Measurements from ENCODE around the gene HDAC4.
A peak's percentile ranks its signal among the peaks of the same experiment; 100 is the strongest.

HDAC4 gene

DNA sequence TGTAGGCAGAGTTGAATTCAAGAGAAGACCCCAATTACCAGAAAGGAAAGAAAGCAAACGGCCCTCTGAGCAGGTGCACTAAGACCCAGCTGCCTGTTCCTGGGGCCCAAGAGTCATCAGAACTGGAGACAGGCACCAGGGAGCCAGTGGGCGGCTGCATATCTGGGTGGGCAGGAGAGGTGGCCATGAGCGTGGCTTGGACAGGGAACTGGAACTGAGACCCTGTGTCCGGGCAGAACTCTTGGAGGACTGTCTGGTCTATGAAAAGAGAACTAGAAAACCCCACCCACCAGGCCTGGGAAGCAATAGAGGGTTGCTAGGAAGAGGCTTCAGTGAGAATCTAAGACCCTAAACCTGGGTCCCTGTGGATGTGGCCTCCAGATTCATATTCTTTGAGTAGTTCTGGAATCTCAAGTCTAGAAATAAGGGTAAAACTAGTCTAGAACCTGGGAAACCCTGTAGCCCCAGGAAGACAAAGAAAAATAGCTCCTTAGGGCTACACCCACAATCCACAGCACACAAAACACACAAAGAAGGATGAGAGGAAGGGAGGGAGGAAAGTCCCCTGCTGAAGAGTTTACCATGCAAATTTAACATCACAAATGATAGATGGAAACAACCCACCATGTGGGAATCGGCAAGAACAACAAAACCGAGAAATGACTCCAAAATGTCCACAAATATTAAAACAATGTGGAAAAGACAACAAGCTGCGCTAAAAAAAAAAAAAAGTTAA, 147.0 kb downstream of the HDAC4 start:
- DNase-seq (ENCODE audit: low spot score) = no peak

DNA sequence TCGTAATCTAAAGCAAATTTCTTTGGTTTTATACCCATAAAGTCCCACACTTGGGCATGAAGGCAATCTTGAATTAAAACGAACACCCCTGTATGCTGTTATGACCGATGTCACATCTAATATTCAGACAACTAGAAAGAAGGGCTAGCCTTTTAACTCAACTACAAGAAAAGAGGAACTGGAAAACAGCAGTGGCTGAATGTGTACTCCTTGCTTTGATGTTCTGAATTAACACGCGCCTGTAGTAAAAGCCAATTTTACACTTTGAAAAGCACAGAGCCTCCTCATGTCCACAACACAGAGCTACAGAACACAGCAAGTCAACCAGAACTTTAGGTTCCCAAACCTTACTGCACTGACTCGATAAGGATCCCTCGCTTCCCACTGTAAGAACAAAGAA, 147.6 kb downstream of the HDAC4 start:
- DNase-seq (ENCODE audit: low spot score) = no peak

DNA sequence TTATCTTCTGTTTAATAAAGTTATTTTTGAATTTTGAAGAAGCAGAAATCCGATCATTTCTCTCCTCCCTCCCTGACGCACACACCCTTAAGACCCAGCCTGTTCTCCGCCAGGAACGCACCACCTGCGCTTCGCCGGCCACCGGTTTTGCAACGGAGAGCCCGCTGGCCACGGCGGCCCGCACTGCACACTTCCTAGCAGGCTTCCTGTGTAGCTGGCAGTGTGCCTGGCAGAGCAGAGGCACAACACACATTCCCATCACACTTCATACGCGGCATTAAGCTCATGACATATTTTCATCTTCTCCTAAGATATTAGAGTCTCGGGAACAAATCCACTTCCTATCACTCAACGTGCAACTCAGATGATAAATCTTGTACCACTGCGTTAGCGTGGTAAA, 148.0 kb downstream of the HDAC4 start:
- DNase-seq (ENCODE audit: low spot score) = no peak

DNA sequence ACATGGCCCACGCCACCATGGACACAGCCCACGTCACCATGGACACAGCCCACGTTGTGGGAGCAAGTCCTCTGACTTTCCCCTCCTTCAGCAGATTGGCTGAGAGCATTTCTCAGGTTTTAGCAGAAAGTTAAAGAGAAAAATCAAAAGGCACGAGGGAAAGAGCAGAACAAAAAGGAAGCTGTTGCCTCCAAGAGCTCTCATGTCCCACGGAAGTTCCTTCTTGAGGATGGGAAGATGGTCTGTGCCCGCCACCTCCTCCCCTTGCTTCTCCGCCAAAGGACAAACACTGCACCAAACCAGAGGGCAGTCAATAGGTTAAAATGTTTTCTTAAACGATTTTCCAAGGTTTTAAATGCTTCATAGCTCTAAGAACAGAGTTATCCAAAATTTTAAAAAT, 148.4 kb downstream of the HDAC4 start:
- DNase-seq (ENCODE audit: low spot score) = no peak

DNA sequence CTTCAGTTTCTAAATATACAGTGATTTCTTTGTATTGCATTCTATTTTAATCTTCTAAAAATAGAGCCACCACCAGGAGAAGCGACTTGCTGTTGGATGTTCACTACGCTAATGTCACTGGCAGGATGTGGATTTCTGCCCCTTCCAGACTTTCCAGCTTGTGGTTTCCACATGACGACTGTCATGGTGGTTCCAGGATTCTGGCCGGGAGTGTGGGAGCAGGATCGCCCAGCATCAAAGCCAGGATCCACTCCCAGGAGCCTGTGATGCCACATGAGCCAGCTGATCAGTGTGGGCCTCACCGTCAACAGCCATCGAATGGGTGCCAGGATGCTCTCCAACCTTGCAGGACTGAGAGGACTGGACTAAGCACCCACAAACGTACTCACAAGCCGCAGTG, 148.8 kb downstream of the HDAC4 start:
- DNase-seq (ENCODE audit: low spot score) = no peak

DNA sequence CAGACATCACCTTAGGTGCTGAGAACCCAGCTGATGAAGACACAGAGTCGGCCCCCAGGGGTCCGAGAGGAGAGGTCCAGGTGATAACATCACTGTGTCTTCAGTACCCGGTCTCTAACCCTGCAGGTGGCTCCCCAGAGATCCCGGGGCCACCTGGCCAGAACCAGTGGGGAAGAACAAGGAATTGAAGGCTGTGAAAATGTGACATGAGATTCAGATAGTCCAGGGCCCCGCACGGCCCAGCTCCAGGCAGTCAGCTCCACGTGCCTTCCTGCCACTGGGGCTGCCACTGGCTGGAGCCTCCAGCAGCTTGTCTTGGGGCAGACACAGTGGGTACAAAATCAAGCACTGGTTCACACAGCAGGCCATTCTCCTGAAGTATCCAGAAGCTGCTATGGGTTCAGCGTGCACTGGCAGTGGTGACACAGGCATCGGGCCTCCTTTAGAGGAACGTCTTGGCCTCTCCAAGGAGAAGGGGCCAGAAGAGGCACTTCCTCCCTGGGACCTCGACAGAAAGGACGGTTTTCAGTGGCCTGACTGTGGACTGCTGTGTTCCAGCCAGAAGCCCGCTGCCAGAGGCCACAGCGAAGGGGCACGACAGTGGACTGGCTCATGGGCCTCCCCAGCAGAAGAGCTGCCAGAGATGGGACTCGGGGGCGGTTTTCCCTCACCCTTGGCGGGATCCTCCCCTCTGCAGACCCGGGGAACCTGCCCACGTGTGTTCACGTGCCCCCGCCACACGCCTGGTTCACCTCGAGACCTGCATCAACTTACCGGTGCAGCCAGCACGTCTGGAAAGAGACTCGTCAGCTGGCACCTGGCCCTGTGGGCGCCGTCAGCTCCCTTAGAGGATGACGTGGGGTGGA, 150.4 kb downstream of the HDAC4 start:
- DNase-seq (ENCODE audit: low spot score) = no peak

DNA sequence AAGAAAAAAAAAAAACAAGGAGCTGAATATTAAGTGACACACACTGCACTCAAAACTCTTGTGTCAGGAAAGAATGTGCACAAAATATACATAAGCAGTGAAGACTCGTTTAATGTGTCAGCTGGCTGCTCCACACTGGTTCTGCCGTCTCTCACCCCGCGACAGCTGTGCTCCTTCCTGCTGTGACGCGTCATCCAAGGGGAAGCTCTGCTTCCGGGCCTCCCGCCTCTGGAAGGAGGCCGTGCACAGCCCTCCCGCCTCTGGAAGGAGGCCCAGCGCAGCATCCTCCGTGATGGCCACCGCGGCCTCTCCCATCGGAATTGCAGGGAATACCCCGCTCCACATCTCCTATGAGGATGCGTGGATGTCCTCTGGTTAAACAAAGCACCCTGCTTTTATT, 151.0 kb downstream of the HDAC4 start:
- no peak for DNase-seq (ENCODE audit: low spot score)

DNA sequence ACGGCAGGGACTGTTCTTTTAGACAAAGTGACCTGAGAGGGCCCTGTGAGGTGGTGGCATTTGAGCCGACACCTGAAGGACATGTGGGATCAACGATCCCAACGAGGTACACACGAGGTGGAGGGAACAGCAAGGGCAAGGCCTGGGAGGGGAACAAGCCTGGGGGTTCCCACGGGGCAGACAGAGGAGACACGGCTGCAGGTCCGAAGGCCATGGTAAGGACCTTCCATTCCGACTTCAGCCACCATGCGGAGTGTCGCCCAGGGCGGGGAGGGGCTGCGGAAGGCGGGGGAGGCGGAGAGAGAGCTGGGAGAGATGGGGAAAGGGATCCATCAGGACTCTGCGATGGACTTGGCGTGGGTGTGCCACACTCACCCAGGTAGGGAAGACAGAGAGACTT, 151.8 kb downstream of the HDAC4 start:
- no peak for DNase-seq (ENCODE audit: low spot score)

DNA sequence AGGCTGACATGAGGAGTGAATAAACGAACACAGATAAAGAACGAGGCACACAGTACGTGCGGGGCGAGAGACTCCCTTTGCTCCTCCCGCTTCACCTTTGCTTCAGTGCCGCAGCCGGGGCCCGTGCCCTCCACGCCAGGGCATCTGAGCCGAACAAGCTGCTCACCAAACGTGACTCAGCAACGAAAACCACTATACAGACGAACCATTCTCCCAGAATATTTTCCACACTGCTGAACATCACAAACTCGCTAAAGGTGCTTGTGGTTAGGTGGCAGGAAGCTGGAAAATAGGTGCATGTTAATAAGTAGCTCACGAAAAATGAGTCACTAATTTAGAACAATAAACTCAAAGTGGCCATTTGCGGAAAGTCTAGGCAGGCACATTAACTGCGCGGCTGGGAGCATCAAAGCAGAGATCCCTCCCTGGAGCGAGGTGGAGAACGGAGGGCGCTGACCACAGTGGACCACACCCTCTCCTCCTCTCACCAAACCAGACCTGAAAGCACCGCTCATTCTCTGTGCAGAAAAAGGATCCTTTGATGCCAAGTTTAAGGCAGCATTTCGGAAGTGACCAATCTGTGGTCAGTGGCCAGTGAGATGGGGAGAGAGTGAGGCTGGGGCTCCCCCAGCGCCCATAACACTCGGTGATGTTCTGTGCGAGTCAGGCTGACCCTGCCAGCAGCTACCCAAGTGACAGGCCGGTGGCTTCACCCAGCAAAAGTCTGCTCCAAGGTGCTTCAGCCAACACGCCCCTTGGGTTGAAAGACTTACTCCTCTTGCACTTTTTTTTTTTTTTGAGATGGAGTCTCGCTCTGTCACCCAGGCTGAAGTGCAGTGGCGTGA, 153.2 kb downstream of the HDAC4 start:
- DNase-seq (ENCODE audit: low spot score) = peak; percentile 34

DNA sequence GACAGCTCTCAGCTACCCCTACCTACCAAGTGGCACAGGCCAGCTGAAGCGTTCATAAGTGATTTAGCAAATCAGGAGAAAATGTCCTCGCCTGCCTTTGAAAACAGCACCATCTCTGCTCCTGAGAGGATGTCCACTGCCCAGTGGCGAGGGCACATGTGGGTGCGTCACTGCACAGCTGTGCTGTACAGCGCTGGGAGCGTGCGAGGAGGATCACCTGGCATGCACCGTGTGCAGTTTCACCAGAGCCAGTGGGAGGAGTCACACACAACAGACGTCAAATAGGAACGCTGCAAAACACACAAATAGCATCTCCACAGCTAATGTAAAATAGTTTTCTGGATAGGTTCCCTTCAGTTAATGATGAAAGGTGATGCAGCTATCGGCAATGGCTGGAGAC, 154.1 kb downstream of the HDAC4 start:
- no peak for DNase-seq (ENCODE audit: low spot score)

DNA sequence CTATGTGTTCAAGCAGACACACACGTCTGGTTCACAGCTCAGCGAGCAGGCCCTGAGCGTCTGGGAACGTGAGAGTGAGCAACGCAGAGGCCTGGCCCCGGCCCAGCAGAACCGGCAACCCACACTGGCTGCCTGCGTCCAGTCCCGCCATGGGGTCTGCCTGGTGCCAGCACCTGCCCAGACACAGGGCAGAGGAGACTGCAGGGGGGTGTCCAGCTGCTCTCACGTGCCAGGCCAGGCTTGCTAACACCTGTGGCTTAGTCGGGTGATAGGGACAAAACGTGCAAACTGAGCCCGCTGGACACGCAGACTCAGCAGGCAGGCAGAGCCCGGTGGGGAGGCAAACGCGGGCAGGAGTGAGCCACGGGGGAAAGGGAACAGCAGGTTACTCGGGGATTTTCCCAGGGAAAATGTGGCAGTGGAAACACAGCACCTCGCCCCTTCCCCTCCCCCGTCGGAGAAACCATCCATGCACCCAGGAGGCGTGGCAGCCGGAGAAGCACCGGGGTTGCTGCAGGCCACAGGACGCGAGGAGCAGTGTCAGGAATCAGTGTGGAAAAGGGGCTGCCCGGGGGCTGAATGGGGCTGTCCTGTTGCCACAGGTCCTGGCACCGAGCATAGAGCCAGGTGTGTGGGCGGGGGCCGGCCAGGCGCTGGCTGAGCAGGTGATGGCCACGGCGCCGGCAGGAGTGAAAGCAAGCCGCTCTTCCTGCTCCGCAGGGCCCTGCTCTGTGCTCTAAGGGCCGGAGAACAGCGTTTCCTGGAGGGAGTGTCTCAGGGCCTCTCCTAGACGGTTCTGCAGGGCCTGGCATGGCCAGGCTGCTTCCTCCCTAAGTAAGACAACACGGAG, 154.7 kb downstream of the HDAC4 start:
- no peak for DNase-seq (ENCODE audit: low spot score)

DNA sequence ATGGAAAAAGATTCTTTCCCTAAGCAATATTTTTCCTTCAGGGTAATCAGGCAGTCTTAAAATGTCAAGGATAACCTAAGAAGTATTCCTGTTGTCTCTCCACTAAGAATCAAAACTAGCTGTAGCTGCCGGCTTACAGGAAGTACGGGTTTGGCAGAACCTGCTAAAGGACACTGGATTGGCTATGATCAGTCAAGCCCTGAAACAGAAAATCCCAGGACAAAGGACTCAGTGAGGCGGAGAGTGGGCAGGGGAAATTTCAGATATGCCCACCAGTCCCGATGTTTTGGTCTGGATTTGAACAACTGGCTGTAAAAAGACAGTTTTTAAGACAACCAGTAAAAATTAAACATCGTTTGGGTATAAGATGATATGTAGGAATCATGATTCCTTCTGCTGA, 155.7 kb downstream of the HDAC4 start:
- DNase-seq (ENCODE audit: low spot score) = no peak

DNA sequence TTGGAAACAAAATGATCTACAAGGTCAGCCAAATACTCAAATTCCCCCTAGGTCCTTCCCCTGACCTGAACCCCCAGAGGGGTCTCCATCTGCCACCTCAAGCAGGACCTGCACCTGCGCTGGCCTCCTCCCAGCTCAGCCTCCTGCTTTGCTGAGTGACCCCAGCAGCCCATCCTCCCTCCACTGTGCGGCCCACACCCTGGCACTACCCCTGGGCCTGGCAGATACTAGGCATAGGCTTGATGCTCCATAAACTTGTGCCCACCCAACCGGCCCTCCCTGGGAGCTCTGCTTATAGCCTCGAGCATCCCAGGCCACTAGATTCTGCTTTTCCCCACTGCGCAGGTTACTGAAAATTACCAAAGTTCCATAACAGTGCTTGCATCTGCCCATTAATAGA, 156.2 kb downstream of the HDAC4 start:
- no peak for DNase-seq (ENCODE audit: low spot score)

DNA sequence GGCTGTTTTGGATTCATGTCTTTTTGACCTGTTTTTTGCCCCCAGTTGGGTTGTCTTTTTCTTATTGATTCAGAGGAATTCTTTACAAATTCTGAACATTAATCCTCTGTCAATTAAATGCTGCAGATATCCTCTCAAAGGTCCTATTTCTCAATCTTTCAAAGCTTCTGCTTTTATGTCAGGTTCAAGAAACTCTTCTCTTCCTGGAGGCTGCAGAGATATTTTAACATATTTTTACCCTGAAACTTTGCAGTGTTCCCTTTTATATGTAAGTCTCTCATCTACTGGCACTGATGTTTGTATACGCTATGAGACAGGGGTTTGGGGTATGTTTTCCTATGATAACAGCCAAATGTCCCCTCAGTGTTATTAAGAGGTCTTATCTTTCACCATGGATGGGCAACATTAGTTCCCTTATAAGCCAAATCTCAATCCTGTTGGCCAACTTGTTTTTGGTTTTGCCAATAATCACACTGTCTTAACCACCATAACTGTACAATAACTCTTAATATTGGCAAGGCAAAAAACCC, 159.3 kb downstream of the HDAC4 start:
- no peak for DNase-seq (ENCODE audit: low spot score)

DNA sequence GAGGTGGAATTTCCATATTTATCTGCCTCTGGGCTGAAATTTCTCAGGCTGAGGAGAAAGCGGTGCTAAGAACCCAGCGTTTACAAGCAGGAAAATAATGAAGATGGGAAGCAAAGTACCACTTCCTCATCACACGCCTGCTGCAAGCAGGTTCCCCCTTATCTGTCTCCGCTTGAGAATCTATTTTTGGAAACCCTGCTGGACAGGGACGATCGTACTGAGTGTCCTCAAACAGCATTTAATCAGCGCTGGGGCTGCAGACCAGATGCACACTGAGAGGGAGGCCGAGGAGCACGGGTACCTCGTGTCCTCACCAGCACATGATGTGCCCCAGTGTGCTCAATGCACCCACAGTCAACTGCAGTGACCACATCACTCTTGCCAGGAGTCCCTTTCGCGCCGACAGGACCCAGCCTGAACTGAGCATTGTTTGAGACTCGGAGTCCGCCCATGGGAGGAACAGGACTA, 160.4 kb downstream of the HDAC4 start:
- no peak for DNase-seq (ENCODE audit: low spot score)

DNA sequence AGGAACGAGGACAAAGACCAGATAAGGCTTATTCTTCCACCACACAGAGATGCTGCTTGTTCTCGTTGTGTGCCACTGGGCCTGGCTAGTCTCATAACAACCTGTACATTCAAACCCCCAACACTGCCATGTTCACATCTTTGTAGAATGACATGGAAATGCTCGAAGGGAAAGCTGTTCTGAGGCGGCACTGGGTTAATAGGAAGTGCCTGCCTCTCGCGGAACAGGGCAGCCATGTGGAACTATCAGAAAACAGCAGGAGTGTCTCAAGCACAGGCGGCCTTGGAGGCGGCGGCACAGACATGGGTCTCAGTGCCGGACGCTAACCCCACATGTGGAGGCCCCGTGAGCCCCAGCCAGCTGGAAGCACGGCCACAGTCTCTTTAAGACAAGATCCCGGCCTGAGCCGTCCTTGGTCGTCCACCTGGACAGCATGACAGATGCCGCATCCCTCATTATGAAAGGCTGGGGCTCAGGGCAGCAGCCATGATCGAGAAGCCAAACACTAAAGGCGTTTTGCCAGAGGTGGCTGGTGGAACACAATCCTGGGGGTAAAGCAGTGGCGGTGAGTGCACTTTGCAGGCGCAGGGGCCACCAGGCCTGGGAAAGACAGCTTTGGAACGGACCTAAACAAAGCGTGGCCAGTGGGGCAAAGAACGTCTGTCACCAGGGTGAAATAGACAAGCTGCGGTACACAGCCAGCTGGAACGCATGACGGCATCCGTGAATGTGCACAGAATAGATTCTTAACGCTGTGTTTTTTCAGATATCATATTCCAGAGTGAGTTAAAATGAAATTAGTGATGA, 161.0 kb downstream of the HDAC4 start:
- DNase-seq (ENCODE audit: low spot score) = no peak

DNA sequence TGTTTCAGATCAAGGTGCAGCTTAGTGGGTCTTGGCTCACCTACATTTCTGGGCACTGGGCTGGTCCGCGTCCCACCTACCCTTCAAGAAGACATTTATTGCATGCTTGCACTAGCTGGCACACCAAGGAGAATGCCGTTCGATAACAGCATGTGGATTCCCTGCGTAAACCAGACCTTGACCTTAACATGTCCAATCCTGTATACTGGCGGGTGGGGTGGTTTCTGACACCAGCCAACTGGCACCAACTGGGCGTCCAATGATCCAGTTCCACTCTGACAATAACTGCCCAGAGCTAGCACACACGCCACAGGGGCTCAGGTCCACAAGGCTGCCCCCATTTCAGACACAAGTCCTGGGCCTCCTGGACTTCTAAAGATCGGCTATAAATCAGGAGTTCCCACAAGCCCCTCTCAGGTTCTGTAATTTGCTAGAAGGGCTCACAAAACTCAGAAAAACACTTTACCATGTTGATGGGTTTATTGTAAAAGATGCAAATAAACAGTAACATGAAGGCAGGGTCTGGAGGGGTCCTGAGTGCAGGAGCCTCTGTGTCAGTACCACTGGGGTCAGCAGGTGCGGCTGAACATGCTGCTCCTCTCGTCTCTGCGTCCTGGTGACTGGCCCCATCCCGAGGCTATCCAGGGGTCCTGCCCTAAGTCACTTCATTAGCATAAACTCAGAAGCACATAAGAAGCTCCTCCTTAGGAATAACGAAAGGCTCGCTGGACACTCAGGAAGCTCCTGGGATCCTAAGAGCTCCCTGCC, 161.8 kb downstream of the HDAC4 start:
- no peak for DNase-seq (ENCODE audit: low spot score)

DNA sequence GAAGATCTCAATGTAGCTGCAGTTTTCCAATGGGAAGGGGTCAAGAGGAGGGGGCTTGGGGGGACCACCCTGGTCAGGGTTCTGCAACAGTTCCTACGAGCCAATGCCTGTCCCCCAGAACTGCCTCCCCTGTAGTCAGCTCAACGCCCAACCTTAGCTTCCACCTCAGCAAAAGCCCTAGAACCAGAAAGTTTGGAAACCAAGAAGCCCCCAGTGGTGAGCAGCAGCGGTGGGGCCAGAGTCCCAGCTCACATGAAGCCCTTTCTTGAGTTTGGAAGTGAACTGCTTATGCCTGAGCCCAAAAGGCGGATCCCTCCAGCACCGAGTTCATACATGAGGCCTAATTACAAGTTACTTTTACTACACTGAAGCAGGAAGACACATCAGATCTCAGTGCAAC, 162.4 kb downstream of the HDAC4 start:
- DNase-seq (ENCODE audit: low spot score) = no peak

DNA sequence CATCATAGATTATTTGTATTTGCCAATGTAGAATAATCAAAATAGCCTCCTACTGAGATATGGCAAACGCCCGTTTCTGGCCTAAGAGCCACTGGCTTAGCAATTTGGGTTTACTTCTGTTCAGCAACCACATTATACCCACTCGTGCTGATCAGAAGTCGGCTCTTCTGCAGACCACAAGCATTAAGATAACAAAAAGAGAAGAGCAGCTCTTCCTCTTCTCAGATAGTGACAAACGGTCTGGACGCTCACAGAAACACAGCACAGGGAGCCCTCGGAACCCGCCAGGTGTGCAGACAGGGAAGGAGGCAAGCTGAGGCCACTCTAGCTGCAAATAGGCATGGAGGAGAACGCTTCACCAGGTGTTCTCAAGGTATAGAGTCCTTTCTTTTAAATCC, 164.0 kb downstream of the HDAC4 start:
- DNase-seq (ENCODE audit: low spot score) = no peak

Data from CD4-positive, alpha-beta T cell treated with Interleukin-15 for 4 hours (primary cell).